GM12801 (cell line): ENCODE data around the gene ARHGAP35.

Experiments
- TF ChIP-seq, protein P1 (sequence below): IDR thresholded peaks from one replicate; pipeline ENCODE4 v1.5.1; 2011; ENCODE audit warnings: control low read depth; ENCODE audit not compliant: insufficient read length; ENCODE audit errors: extremely low read depth

Gene ARHGAP35

DNA sequence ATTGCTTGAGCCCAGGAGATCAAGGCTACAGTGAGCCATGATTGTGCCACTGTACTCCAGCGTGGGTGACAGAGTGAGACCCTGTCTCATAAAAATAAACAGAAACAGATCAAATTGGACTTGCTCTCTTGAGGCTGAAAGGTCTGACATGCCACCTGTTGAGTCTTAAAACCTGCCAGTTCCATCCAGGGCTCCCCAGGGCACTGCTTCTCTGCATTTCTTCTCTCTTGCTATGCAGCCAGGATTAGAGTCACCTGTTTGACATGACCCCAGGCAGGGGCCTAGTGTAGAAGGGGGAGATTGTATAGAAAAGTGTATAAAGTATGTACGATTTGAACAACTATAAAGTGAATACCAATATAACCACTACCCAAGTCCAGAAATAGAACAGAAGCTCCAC lies 45.4 kb downstream of the ARHGAP35 start:
- TF ChIP-seq, protein P1, sequence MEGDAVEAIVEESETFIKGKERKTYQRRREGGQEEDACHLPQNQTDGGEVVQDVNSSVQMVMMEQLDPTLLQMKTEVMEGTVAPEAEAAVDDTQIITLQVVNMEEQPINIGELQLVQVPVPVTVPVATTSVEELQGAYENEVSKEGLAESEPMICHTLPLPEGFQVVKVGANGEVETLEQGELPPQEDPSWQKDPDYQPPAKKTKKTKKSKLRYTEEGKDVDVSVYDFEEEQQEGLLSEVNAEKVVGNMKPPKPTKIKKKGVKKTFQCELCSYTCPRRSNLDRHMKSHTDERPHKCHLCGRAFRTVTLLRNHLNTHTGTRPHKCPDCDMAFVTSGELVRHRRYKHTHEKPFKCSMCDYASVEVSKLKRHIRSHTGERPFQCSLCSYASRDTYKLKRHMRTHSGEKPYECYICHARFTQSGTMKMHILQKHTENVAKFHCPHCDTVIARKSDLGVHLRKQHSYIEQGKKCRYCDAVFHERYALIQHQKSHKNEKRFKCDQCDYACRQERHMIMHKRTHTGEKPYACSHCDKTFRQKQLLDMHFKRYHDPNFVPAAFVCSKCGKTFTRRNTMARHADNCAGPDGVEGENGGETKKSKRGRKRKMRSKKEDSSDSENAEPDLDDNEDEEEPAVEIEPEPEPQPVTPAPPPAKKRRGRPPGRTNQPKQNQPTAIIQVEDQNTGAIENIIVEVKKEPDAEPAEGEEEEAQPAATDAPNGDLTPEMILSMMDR: no peak

DNA sequence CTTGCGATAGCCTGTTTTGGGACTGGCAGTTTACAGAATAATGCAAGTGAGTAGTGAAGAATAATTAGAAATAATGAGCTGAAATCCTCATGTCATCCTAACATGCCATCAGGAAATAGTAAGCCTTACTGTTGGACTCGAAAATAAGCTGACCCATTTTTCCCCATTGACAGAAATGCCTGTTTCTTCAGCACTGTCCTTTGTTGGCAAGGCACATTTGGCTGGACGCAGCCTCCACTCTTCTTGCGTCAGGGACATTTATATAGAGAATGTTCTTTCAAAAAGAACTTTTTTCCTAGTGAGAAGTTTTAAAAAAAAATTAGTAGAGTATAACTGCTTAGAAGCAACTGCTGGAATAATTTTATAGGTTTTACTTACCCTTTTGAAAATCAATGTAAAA lies 47.1 kb downstream of the ARHGAP35 start:
- TF ChIP-seq, protein P1: no peak

DNA sequence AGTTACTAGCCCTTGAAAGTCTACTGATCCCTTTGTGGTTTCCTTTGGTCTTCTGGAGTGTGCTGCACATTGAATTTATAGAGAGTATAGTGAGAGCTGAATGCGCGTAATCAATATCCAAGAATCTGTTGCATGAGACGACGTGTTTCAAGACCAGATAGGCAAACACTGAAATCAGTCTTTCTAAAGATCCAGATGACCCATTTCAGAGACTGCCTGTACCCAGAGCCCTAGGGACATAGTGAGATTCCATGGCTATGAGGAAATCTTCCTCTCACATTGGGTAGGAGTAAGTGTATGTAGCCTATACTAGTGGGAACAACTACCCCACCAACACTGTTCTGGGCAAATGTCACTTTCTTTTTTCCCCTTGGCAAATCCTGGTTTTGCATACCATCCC lies 48.6 kb downstream of the ARHGAP35 start:
- TF ChIP-seq, protein P1: no peak
